SH-SY5Y (cell line): ENCODE measurements around the gene CCR5.

Source experiments
- GATA2 ChIP-seq: IDR thresholded peaks from 2 replicates; pipeline ENCODE4 v1.6.1; 2011; ENCODE audit warnings: mild to moderate bottlenecking, low read depth, low read length
- GATA3 ChIP-seq: IDR thresholded peaks from 2 replicates; pipeline ENCODE4 v1.6.1; 2011; ENCODE audit warnings: low read depth, mild to moderate bottlenecking, low read length, moderate library complexity

GRCh38 chr3:46395210-46395661 lies 24.5 kb downstream of the CCR5 start:
- TF ChIP-seq GATA2 (no peak), GATA3 (no peak)
